Colonic mucosa (tissue), 4 donors: Measurements from ENCODE around the gene CHTF18. TPM values are rescaled to one million over a fixed set of nuclear protein-coding genes. Genes with fewer than 3 reads are reported as not detected.

Experiments
- DNase-seq: peaks from one replicate; pipeline ENCODE4 v3.0.0-alpha.2; 2020
- H3K27ac ChIP-seq: fragments of 200-600 bp; one replicate; pipeline ENCODE4 v1.8.0; 2021
- H3K27me3 ChIP-seq: fragments of 200-600 bp; one replicate; pipeline ENCODE4 v1.8.0; 2021
- H3K36me3 ChIP-seq: fragments of 200-600 bp; one replicate; pipeline ENCODE4 v1.8.0; 2021
- H3K4me1 ChIP-seq: fragments of 200-600 bp; one replicate; pipeline ENCODE4 v1.8.0; 2021; ENCODE audit warnings: mild to moderate bottlenecking
- H3K4me3 ChIP-seq: fragments of 200-600 bp; one replicate; pipeline ENCODE4 v1.8.0; 2021
- H3K9ac ChIP-seq, 2 donors: one replicate each; pipeline ENCODE4 v1.7.0; 2013; ENCODE audit warnings: control low read depth in 2 of 2, low read depth in 2 of 2, low read length in 2 of 2
- H3K9me3 ChIP-seq: fragments of 200-600 bp; one replicate; pipeline ENCODE4 v1.8.0; 2021
- CTCF ChIP-seq: fragments of 200-600 bp; IDR thresholded peaks from one replicate; pipeline ENCODE4 v1.8.0; 2022; ENCODE audit warnings: antibody characterized with exemption, mild to moderate bottlenecking
- intact Hi-C: fragments of 100-400 bp; cut with DNase I; formaldehyde crosslinking; loops from one replicate; pipeline ENCODE4 v1.14.1; 2022
- total RNA-seq, 2 donors: library from RNA; stranded (reverse); fragmentation: NEBNext Ultra II Directional in 1 of 2; extraction: Animal tissue kit (Norgen Biotek cat#: 25700) in 1 of 2; gene quantifications; one replicate each; pipeline ENCODE4 v1.2.1, GENCODE V29; 2021
- donor health status: healthy.
- donor health status: DM: no; HTN: no; CAD: no.
- donor health status: DM: no; HTN: no; CAD: no.

CHTF18 gene
- total RNA-seq, 2 donors from 2014 or later, result 16.5 to 111 TPM

DNA sequence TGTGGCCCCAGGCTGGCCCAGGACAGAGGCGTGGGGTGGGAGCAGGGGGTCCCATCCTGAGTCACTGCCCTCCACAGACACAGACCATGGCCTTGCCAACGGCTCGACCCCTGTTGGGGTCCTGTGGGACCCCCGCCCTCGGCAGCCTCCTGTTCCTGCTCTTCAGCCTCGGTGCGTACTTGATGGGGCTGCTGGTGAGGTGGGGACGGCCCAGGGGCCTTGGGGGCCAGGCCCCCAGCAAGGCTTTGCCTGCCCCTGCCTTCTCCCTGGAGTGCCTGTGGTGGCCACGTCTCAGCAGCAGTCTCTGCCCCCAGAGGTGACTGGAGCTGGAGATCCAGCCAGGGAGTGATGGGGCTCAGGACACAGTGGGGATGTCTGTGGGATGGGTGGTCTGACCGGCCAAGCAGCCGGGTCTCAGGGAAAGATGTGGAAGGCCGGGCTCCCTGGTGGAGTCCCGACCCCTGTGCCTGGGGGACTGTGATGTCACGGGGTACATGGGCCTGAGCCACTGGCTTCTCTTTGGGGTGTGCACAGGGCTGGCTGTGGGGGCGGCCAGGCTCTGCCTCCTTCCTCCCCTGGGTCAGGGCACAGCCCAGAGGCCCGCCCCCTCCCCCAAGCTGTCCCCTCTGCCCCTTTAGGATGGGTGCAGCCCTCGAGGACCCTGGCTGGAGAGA lies 25.7 kb upstream of the CHTF18 start:
- intact Hi-C loops, result no loop called here
- TF ChIP-seq CTCF, result no peak
- no peak overlapping the region for H3K27ac ChIP-seq
- no peaks in the 10 kb centered on the region for H3K36me3 ChIP-seq
- H3K9me3 ChIP-seq, result no peaks in the 10 kb centered on the region
- peaks cover 4% of the 10 kb centered on the region for H3K27me3 ChIP-seq
- H3K9ac ChIP-seq, result no peak overlapping the region
- no peaks in the 10 kb centered on the region for H3K4me1 ChIP-seq
- DNase-seq, result no peak
- no peak overlapping the region for H3K4me3 ChIP-seq

DNA sequence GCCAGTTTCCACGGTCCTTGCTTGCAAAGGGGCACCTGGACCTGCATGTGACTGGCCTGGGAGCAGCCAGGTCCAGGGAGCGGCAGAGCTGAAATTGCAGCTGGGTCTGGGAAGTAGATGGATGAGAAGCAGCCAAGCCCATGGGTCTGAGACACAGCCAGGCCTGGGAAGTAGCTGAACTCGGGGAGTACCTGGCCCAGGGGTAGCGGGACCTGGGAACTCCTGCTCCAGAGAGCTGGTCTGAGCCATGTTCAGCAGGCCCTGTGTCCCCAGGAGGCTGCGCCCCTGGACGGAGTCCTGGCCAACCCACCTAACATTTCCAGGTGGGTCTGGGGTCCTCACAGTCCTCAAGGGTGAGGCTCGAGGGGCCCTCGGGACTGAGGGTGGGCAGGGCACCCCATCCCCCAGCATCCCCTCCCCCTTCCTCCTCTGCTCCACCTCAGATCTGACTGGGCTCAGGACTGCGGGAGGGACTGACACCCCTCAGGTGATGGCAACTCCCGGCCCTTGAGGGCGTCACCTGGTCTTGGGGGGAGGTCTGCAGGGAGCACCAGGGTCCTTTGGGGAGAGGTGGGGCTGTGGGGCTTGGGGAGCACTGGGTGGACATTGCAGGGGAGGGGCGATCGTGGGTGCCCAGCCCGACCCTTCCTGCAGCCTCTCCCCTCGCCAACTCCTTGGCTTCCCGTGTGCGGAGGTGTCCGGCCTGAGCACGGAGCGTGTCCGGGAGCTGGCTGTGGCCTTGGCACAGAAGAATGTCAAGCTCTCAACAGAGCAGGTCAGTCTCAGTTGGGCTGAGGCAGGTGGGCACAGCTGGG lies 24.8 kb upstream of the CHTF18 start:
- Histone ChIP-seq H3K9me3 (no peaks in the 10 kb centered on the region), H3K4me3 (no peak overlapping the region), H3K27ac (no peak overlapping the region), H3K36me3 (no peaks in the 10 kb centered on the region), H3K27me3 (peaks cover 4% of the 10 kb centered on the region), H3K9ac (no peak overlapping the region), H3K4me1 (no peaks in the 10 kb centered on the region)
- no peak for TF ChIP-seq CTCF
- intact Hi-C loops, result no loop called here
- no peak for DNase-seq

GRCh38 chr16:764184-764750 lies 24.2 kb upstream of the CHTF18 start:
- no peak overlapping the region for H3K9ac ChIP-seq
- H3K9me3 ChIP-seq, result no peaks in the 10 kb centered on the region
- no peak for TF ChIP-seq CTCF
- H3K36me3 ChIP-seq, result no peaks in the 10 kb centered on the region
- peaks cover 4% of the 10 kb centered on the region for H3K27me3 ChIP-seq
- no peak overlapping the region for H3K4me3 ChIP-seq
- no peaks in the 10 kb centered on the region for H3K4me1 ChIP-seq
- no peak overlapping the region for H3K27ac ChIP-seq
- intact Hi-C loops, result no loop called here
- DNase-seq, result no peak

DNA sequence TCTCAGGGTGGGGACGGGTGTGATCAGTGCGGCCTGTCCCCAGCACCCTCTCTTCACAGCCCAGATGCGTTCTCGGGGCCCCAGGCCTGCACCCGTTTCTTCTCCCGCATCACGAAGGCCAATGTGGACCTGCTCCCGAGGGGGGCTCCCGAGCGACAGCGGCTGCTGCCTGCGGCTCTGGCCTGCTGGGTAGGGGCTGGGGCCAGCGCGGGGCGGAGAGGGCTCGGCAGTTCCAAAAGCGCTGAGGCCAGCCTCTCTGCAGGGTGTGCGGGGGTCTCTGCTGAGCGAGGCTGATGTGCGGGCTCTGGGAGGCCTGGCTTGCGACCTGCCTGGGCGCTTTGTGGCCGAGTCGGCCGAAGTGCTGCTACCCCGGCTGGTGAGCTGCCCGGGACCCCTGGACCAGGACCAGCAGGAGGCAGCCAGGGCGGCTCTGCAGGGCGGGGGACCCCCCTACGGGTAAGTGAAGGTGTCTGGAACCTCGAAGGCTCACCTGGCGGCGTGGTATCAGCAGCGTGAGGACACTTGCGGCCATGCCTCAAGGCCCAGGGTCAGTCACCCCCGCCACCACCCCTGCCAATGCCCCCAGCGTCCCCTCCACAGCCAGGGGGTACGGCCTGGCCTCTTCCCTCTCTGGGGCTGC lies 23.5 kb upstream of the CHTF18 start:
- Histone ChIP-seq H3K4me3 (no peak overlapping the region), H3K36me3 (no peaks in the 10 kb centered on the region), H3K4me1 (no peaks in the 10 kb centered on the region), H3K27ac (no peak overlapping the region), H3K27me3 (peaks cover 4% of the 10 kb centered on the region), H3K9ac (no peak overlapping the region), H3K9me3 (no peaks in the 10 kb centered on the region)
- TF ChIP-seq CTCF, result no peak
- intact Hi-C loops, result no loop called here
- no peak for DNase-seq

DNA sequence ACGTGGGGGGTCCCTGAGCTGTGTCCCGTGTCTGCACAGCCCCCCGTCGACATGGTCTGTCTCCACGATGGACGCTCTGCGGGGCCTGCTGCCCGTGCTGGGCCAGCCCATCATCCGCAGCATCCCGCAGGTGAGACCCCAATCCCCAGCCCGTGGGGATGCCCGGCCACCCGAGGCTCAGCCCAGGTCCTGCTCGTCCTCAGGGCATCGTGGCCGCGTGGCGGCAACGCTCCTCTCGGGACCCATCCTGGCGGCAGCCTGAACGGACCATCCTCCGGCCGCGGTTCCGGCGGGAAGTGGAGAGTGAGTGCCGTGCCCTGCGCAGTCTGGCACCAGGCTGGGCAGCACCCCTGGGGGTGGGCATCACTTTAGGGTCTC lies 22.9 kb upstream of the CHTF18 start:
- no peak for TF ChIP-seq CTCF
- Histone ChIP-seq H3K4me1 (no peaks in the 10 kb centered on the region), H3K9ac (no peak overlapping the region), H3K4me3 (no peak overlapping the region), H3K36me3 (no peaks in the 10 kb centered on the region), H3K27ac (no peak overlapping the region), H3K27me3 (peaks cover 4% of the 10 kb centered on the region), H3K9me3 (no peaks in the 10 kb centered on the region)
- DNase-seq, result no peak
- intact Hi-C loops, result no loop called here
